ENCODE data around the gene LNPK.

- TF ChIP-seq CTCF (conservative IDR thresholded peaks at IDR 0.05; ENCODE audit: low read depth, low read length) (no peak), EZH2 (IDR thresholded peaks at IDR 0.05; ENCODE audit: low read length, unreplicated experiment) (no peak)
Measured at GRCh38 chr2:175990099-175990498, 12.0 kb downstream of the LNPK start.
